Stimulated activated CD8-positive, alpha-beta memory T cell treated with anti-CD3 and anti-CD28 coated beads, Interleukin-7, amount 100 ng/mL, for 48 hours (primary cell): Measurements from ENCODE around the gene TMF1.

Source experiments
- DNase-seq, 2 donors: peaks; one replicate each; pipeline ENCODE4 v3.0.0-alpha.2; 2020; ENCODE audit warnings: low read depth in 1 of 2; ENCODE audit errors: extremely low read depth in 1 of 2

The TMF1 gene

GRCh38 chr3:69080233-69080920 lies 28.2 kb upstream of the TMF1 start, which contains the start of gene UBA3:
UBA3 (minus strand) TSS chr3:69080365; CDS start chr3:69080353, 12 bp downstream.
- peak; percentile 83 to 90 for DNase-seq

- no peak for DNase-seq
Observed at GRCh38 chr3:69079269-69080159, 27.4 kb upstream of the TMF1 start.

GRCh38 chr3:69072928-69073327 lies 20.8 kb upstream of the TMF1 start:
- no peak for DNase-seq

GRCh38 chr3:69066121-69066520 lies 14.0 kb upstream of the TMF1 start:
- DNase-seq = no peak

GRCh38 chr3:69065318-69065964 lies 13.3 kb upstream of the TMF1 start:
- no peak for DNase-seq

- DNase-seq = no peak
Observed at GRCh38 chr3:69063636-69064035, 11.5 kb upstream of the TMF1 start.

- no peak for DNase-seq
Observed at GRCh38 chr3:69059688-69060087, 7.6 kb upstream of the TMF1 start.

- no peak for DNase-seq
Observed at GRCh38 chr3:69058947-69059224, 6.8 kb upstream of the TMF1 start.

GRCh38 chr3:69058180-69058946 lies 6.2 kb upstream of the TMF1 start:
- no peak for DNase-seq

- DNase-seq = no peak
Observed at GRCh38 chr3:69052472-69052898, 352 bp upstream of the TMF1 start.

GRCh38 chr3:69048990-69049389 lies 3.1 kb downstream of the TMF1 start:
- no peak for DNase-seq

GRCh38 chr3:69044608-69045007 lies 7.5 kb downstream of the TMF1 start:
- no peak for DNase-seq

- no peak for DNase-seq
Observed at GRCh38 chr3:69033470-69033869, 18.7 kb downstream of the TMF1 start.

GRCh38 chr3:69032737-69033136 lies 19.4 kb downstream of the TMF1 start:
- no peak for DNase-seq

- DNase-seq = no peak
Observed at GRCh38 chr3:69032142-69032541, 20.0 kb downstream of the TMF1 start.

- DNase-seq = no peak
Observed at GRCh38 chr3:69031635-69032034, 20.5 kb downstream of the TMF1 start.

- no peak for DNase-seq
Observed at GRCh38 chr3:69020857-69021256, 31.3 kb downstream of the TMF1 start.

GRCh38 chr3:69020424-69020823 lies 31.7 kb downstream of the TMF1 start:
- DNase-seq = no peak

GRCh38 chr3:69016901-69017300 lies 35.2 kb downstream of the TMF1 start:
- no peak for DNase-seq

- no peak for DNase-seq
Observed at GRCh38 chr3:69016102-69016501, 36.0 kb downstream of the TMF1 start.

- no peak for DNase-seq
Observed at GRCh38 chr3:69014022-69014580, 38.0 kb downstream of the TMF1 start.
